GM21786 (cell line): ENCODE data around the gene ARL4D.
"Not testable (repeated sequence)": the region's sequence is repeated elsewhere in the genome, so short reads cannot be mapped to it uniquely, and the experiment has no call there.

Experiments
- ATAC-seq: cut with Tn5 transposase; IDR thresholded peaks from one replicate; pipeline ENCODE4 v1.9.1; 2021; ENCODE audit not compliant: unreplicated experiment

ARL4D gene

GRCh38 chr17:43393944-43394482 is 4.8 kb upstream of the ARL4D start:
- ATAC-seq = no peak

DNA sequence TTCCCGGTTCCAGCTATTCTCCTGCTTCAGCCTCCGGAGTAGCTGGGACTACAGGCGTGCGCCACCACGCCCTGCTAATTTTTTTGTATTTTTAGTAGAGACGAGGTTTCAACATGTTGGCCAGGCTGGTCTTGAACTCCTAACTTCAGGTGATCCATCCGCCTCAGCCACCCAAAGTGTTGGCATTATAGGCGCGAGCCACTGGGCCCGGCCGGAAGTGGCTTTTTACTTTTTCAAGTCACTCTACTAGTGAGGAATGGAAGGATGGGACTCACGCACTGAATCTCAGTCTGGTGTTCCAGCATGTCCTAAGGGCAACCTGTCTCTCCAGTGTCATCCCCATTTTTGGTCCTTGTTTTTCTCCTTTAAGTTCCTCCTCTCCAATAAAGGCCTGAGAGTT is 4.1 kb upstream of the ARL4D start:
- ATAC-seq = not testable (repeated sequence)

GRCh38 chr17:43395165-43395564 is 3.6 kb upstream of the ARL4D start:
- ATAC-seq = no peak

DNA sequence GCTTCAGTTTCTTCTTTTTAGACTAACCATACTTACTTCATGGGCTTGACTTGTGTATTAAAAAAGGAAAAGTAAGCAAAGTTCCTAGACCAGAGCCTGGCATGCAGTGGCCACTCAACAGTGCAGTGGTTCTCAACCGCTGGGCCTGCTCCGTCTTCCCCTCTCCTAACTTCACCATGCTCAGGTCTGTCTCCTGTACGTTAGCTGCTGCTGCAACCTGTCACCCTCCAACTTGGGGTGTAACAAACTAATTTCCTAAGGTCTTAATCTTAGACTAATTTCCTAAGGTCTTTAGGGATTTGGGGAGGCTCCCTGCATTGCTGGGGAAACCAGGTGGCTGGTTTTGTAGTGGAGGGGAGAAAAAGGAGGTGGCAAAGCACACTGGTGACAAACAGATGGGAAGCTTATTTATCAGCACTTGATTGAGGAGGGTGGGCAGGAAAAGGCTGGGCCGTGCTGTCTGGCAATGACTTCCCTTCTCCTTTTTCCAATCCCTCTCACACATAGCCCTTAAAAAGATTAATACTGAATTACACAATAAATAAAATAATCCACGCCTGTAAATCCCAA is 2.2 kb upstream of the ARL4D start:
- no peak for ATAC-seq

- no peak for ATAC-seq
Measured at GRCh38 chr17:43399839-43400328, 1.1 kb downstream of the ARL4D start.

DNA sequence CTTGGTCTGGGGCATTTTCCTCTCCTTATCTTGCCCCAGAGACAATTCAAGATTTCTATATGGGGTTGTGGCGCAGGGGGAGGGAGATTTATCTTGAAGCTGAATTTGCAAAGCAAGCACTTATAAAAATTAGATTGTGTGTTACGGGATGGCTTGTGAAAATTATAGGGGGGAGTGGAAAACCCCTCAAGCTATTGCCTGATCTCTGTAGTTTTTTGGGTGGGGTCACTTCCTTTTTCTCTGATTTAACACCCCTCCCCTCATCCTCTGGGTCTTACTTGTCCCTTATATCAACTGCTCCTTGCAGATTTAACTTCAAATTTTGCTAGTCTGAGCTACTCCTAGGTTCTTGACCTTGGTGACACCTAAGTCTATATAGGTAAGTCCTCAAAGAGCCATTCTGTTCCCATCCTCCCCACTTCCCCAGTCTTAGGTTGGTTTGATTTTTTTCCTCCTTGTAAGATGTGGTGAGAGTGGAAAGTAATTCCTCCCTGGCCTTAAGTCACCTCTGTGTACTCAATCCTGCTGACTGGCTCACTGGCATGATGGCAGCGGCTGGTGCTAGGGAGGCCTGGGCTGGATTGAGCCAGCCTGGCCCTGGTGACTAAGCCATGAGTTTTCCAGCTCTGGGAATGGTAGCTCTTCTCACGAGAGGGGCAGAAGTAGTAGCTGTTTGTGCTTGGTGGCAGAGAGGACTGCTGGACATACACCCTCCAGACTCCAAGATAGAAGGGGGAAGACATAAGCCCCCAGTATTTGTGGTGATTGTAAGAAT is 2.3 kb downstream of the ARL4D start:
- ATAC-seq = no peak

- no peak for ATAC-seq
Measured at GRCh38 chr17:43402078-43402477, 3.3 kb downstream of the ARL4D start.

- no peak for ATAC-seq
Measured at GRCh38 chr17:43402567-43402966, 3.8 kb downstream of the ARL4D start.

GRCh38 chr17:43403846-43404245 is 5.1 kb downstream of the ARL4D start:
- ATAC-seq = no peak

GRCh38 chr17:43405861-43406260 is 7.1 kb downstream of the ARL4D start:
- no peak for ATAC-seq

DNA sequence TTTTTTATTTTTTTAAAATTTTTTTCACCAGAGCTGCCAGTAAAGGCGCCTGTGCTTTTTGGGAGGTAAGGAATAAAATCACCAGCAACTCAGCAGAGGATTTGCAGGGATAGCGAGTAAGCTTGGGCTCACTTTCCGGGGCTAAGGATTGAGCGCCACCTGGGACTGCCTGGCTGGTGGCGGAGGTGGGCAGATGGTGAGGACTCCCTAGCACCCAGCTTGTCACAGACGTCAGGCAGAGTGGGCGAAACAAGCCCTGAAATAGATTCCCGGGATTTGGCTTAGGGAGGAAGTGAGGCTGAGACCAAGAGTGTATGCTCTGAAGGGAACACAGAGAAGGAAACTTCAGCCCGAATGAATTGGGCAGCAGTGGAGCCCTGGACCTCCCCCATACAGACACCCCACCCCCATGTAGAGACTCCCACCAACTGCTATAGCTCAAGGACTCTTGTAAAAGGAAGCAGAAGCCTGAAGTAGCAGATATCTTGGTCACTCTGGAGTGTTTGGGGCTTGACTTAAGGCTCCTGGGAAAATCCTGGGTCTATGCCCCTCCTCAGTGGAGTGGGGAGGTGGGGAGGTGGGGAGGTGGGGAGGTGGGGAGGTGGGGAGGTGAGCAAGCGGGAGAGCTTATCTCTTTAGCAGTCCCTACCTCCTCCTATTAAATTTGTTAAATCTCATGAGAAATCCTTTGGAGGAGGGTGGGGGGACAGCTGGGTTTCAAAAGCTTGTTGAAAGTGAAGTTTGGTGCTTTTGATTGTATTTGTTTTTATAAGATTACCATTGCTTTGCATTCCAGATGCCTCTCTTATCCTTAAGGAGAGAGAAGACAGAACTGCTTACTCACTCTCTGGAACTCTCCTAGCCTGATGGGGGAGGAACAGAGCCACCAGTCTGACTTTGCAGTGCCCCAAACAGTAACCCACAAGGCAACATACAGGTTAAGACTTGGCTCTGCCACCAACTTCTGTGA is 8.2 kb downstream of the ARL4D start:
- ATAC-seq = no peak

DNA sequence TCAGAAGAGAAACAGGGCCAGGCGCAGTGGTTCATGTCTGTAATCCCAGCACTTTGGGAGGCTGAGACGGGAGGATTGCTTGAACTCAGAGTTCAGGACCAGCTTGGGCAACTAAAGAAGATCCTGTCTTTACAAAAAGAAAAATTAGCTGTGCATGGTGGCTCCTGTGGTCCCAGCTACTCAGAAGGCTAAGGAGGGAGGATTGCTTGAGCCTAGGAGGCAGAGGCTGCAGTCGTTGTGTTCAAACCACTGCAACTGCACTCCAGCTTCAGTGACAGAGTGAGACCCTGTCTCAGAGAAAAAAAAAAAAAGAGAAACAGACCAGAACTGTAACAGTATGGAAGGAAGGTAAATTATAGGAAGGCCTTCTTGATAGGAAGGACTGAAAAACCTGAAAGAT is 10.3 kb downstream of the ARL4D start:
- no peak for ATAC-seq

DNA sequence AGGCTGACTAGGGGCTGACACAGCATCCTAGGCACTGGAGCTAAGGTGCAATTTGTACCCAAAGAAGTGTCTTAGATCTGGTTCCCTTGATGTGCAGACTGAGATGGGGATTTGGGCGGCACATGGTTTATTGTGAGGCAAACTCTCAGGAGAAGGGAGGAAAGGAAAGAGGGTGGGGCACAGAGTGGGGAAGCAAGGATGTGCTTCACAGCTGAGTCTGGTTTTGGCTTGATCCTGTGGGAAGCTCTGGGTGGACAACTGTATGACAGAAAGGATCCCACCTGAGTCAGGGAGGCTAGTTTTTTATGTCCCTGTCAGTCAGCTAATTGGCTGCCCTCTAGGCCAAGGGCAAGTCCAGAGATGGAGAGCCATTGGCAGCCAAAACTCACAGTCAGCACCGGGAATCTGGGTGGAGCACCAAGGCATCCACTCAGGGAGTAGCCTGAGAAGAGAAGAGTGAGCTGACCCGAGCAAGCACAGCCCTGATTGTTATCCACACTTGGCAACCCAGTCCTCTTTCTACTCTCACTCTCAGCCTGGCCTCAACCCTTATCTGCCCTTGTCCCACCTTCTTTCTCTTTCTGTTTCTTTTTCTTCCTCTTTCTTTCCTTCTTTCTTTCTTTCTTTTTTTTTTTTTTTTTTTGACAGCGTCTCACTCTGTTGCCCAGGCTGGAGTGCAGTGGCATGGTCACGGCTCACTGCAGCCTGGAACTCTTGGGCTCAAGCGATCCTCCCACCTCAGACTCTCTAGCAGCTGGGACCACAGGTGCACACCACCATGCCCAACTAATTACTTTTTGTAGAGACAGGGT is 12.0 kb downstream of the ARL4D start:
- ATAC-seq = no peak

DNA sequence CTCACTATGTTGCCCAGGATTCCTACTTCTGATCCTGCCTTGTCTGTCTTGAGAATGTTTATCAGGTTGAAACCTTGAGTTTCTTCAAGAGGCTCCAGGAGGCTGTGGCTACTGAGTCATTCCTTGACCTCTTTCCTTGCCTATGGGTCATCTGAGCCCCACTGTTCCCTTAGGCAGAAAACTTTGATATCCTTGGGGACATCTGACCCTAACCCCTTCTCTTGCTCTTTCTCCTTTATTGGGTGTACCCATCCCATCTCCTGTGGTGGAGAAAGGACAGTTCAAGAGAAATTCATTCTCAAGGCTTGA is 12.5 kb downstream of the ARL4D start:
- no peak for ATAC-seq

DNA sequence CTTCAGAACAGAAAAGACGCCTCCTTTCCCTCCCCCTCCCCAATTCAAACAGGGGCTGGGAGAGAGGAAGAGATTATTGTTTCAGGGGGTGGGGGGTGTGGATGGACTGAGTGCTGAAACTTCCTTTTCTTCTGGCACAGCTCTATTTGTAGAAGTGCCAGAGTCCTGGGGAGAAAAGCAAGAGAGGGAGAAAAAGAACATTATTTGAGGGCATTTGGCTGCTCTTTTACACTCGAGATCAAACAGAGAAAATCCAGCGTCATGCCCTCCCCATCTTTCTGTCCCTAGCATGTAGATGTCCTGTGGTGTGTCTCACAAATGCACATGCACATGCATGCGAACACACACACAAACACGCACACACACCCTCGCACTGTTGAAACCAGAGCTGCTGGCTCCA is 13.0 kb downstream of the ARL4D start:
- no peak for ATAC-seq

DNA sequence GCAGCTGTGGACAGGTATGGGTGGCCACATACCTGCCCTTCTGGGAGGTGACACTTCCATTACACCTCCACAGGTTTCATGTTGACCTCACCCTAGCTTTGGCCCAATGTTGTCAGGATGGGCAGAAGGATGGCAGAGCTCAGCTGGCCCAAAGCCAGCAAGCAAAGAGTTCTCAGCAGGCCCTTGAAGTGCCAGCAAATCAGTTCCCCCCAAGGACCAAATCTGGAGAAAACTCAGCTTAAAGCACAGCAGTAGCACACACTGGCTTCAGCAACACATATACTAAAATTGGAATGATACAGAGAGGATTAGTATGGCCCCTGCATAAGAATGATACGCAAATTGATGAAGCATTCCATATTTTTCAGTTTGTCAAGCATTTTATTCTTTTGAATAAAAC is 13.4 kb downstream of the ARL4D start:
- ATAC-seq = no peak

DNA sequence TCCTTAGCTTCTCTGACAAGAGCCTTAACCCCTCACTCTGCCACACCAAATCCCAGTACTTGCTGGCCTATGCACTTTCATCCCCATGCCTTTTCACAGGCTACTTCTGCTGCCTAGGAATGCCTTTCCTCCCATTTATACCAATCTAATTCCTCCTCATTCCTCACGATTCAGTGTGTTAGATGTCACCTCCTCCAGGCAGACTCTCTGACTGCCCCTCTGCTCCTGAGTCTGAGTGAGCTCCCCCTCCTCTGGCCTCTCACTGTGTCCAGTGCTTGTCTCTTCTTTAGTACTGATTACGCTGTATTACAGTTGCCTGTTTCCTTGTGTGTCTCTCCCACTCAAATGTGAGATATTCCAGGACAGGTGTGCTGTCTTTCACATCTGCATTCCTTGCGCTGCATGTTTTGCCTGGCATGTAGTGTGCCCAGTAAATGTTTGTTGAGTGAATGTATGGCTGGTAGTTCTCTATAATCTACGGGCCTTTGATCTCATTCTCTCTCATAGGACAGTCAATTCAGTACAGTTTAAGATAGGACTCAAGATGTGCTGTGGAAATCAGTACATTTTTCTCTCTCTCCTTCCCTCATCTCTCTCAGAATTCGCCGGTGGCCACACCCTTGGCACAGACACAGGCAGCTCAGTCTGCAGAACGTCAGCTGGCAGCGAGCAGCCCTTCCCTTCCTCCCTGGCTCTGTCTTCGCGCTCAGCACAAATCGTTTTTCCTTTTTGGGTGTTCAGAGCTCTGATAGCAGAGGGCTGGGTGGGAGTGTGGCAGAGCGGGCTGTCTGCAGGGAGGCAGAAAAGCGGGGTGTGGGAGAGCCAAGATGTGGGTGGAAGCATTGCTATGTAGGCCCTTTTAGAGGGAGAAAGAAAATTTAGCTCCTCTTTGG is 18.5 kb downstream of the ARL4D start:
- ATAC-seq = no peak

- no peak for ATAC-seq
Measured at GRCh38 chr17:43418441-43419374, 19.9 kb downstream of the ARL4D start.
